ENCODE measurements around the gene TGFB3. TPM values are rescaled to one million over a fixed set of nuclear protein-coding genes. Genes with fewer than 3 reads are reported as not detected.

TGFB3 gene
- total RNA-seq, 3 donors from 2014 or later (not counting 1 experiment from before 2014, with no cell fraction given): 10.6 to 12.8 (median 12.3) TPM

DNA sequence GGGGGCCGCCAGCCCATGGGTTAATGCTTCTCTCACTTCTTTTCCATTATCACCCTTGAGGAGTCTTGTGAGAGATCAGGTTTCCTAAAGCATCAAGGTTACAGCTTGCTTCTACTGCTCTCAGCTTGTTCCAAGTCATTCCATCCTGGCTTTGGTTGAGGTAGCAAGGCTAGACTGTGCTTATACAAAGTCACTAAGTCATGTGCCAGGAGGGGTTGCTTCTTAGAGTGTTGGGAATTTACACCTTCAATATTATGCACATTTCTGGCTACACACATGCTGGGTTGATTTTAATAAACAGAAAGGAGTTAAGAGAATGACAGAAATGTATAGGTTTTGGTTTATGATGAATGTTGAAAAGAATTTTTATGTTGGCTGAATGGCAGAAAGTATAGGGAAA lies 25.6 kb upstream of the TGFB3 start:
- Mint-ChIP-seq H3K4me3 (no peak overlapping the region), H3K27me3 (ENCODE audit: low read depth in 2 of 2) (no peaks in the 10 kb centered on the region), H3K4me1 (no peaks in the 10 kb centered on the region)

DNA sequence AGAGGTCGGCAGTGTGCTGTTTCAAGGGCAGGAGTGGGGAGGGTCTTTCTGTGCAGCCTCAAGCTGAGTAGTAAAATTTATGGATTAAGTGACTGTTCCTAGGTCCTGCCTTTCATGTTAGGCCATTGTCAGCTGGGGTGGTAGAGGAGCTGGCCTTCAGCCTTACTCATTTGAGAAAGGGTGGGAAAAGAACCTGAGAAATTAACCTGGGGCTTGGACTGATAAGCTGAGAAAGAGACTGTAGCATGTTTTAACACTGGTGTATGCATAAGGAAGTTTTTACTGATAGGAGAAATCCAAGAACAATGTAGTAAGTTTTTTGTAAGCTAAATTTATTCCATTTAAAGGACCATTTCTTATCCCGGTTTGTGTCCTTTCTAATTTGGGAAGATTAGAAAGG lies 24.5 kb upstream of the TGFB3 start:
- DNase-seq (no peak), ATAC-seq (no peak)
- Histone ChIP-seq H3K4me1 (ENCODE audit: control insufficient read depth, insufficient read depth, low read length) (no peaks in the 10 kb centered on the region), H3K4me3 (ENCODE audit: low read length) (no peak overlapping the region), H3K9me3 (ENCODE audit: control insufficient read depth, insufficient read depth, low read length) (no peaks in the 10 kb centered on the region), H3K27ac (ENCODE audit: low read length) (no peak overlapping the region), H3K27me3 (ENCODE audit: control insufficient read depth, insufficient read depth, low read length) (no peaks in the 10 kb centered on the region), H3K36me3 (ENCODE audit: control insufficient read depth, insufficient read depth, low read length) (peaks cover 9% of the 10 kb centered on the region)
- H3K4me3 Mint-ChIP-seq: no peak overlapping the region
- intact Hi-C loops (cut with micrococcal nuclease): no loop called here
- H3K9me3 Mint-ChIP-seq: peaks cover 0 to 3% of the 10 kb centered on the region in 2 donors
- WGBS (ENCODE audit: insufficient coverage): 97% methylated on average over 1 of the region's 2 CpGs
- H3K36me3 Mint-ChIP-seq: peaks cover 22% of the 10 kb centered on the region
- TF ChIP-seq, protein P1, sequence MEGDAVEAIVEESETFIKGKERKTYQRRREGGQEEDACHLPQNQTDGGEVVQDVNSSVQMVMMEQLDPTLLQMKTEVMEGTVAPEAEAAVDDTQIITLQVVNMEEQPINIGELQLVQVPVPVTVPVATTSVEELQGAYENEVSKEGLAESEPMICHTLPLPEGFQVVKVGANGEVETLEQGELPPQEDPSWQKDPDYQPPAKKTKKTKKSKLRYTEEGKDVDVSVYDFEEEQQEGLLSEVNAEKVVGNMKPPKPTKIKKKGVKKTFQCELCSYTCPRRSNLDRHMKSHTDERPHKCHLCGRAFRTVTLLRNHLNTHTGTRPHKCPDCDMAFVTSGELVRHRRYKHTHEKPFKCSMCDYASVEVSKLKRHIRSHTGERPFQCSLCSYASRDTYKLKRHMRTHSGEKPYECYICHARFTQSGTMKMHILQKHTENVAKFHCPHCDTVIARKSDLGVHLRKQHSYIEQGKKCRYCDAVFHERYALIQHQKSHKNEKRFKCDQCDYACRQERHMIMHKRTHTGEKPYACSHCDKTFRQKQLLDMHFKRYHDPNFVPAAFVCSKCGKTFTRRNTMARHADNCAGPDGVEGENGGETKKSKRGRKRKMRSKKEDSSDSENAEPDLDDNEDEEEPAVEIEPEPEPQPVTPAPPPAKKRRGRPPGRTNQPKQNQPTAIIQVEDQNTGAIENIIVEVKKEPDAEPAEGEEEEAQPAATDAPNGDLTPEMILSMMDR (IDR thresholded peaks at IDR 0.05): no peak
- no peaks in the 10 kb centered on the region for H3K4me1 Mint-ChIP-seq
- no peak overlapping the region for H3K27ac Mint-ChIP-seq
- H3K27me3 Mint-ChIP-seq (ENCODE audit: low read depth in 2 of 2): no peaks in the 10 kb centered on the region

More for the DNA sequence above, 25.6 kb upstream of the TGFB3 start:
- Mint-ChIP-seq H3K9me3 (peaks cover 0 to 3% of the 10 kb centered on the region in 2 donors), H3K27ac (no peak overlapping the region), H3K36me3 (peaks cover 22% of the 10 kb centered on the region)
- TF ChIP-seq, protein P1 (IDR thresholded peaks at IDR 0.05): no peak
- Histone ChIP-seq H3K9me3 (ENCODE audit: control insufficient read depth, insufficient read depth, low read length) (no peaks in the 10 kb centered on the region), H3K36me3 (ENCODE audit: control insufficient read depth, insufficient read depth, low read length) (peaks cover 9% of the 10 kb centered on the region), H3K4me1 (ENCODE audit: control insufficient read depth, insufficient read depth, low read length) (no peaks in the 10 kb centered on the region), H3K27ac (ENCODE audit: low read length) (no peak overlapping the region), H3K27me3 (ENCODE audit: control insufficient read depth, insufficient read depth, low read length) (no peaks in the 10 kb centered on the region), H3K4me3 (ENCODE audit: low read length) (no peak overlapping the region)
- ATAC-seq (no peak), DNase-seq (no peak)
- WGBS (ENCODE audit: insufficient coverage): 100% methylated on average over 1 of the region's 1 CpG
- intact Hi-C loops (cut with micrococcal nuclease): no loop called here

DNA sequence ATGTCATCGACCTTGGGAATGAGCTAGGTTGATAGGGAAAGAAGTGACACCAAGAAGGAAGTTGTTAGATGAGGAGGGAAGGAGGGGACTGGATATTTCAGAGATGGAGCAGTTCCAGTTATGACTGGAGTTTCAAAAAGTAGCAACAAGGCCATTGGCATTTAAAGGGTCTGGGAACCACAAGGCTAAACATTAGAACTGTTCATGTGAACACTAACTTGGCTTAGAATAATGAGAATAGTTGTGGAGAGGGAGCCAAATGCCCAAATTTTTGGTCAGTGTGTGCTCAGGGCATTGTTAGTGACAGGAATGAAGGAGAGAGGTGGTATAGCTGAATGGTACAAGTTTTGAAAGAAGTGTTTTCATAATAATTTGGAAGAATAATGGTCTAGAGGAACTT lies 20.6 kb upstream of the TGFB3 start:
- H3K4me3 ChIP-seq (ENCODE audit: low read length): no peak overlapping the region
- intact Hi-C loops (cut with micrococcal nuclease): no loop called here
- TF ChIP-seq, protein P1 (IDR thresholded peaks at IDR 0.05): no peak
- peaks cover 14% of the 10 kb centered on the region for H3K36me3 ChIP-seq (ENCODE audit: control insufficient read depth, insufficient read depth, low read length)
- H3K9me3 ChIP-seq (ENCODE audit: control insufficient read depth, insufficient read depth, low read length): no peaks in the 10 kb centered on the region
- no peak for DNase-seq
- no peak overlapping the region for H3K27ac Mint-ChIP-seq
- no peak overlapping the region for H3K27ac ChIP-seq (ENCODE audit: low read length)
- peaks cover 22% of the 10 kb centered on the region for H3K36me3 Mint-ChIP-seq
- ATAC-seq: no peak
- no peaks in the 10 kb centered on the region for H3K4me1 Mint-ChIP-seq
- no peaks in the 10 kb centered on the region for H3K4me1 ChIP-seq (ENCODE audit: control insufficient read depth, insufficient read depth, low read length)
- 88% methylated on average over 1 of the region's 1 CpG for WGBS (ENCODE audit: insufficient coverage)
- no peak overlapping the region for H3K4me3 Mint-ChIP-seq
- H3K27me3 Mint-ChIP-seq (ENCODE audit: low read depth in 2 of 2): no peaks in the 10 kb centered on the region
- peaks cover 0 to 3% of the 10 kb centered on the region in 2 donors for H3K9me3 Mint-ChIP-seq
- H3K27me3 ChIP-seq (ENCODE audit: control insufficient read depth, insufficient read depth, low read length): no peaks in the 10 kb centered on the region

DNA sequence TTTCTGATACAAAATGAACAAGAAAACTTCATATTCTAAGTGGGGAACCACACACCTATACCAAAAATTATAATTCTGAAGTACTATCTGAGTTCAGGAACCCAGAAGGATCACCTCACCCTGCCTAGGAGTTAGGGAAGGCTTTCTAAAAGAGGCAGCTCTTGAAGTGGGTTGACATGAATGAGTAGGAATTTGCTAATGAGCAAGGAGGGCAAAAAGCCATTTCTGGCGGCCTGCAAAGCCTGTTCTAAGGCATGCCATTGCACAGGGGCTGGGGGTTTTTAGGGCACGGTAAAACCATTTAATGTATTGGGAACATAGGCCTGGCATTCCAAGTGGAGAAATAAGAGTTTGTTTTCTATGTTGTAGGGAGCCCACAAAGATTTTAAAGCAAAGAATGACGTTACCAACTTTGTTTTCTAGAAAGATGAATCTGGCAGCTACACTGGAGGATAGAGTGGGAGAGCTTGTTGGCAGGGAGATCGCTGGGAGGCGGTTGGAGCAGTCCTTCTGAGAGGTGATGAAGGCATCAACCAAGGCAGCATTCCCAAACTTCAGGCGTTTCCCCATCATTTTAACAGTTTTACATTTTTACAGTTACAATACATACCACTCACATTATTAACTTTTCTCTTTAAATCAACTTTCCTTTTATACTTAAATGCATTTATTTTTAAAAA lies 17.9 kb upstream of the TGFB3 start:
- H3K9me3 ChIP-seq (ENCODE audit: control insufficient read depth, insufficient read depth, low read length): no peaks in the 10 kb centered on the region
- H3K36me3 ChIP-seq (ENCODE audit: control insufficient read depth, insufficient read depth, low read length): peaks cover 15% of the 10 kb centered on the region
- Mint-ChIP-seq H3K4me1 (no peaks in the 10 kb centered on the region), H3K9me3 (peaks cover 0 to 3% of the 10 kb centered on the region in 2 donors), H3K36me3 (peaks cover 20% of the 10 kb centered on the region), H3K27me3 (ENCODE audit: low read depth in 2 of 2) (no peaks in the 10 kb centered on the region), H3K27ac (no peak overlapping the region), H3K4me3 (no peak overlapping the region)
- DNase-seq (no peak), ATAC-seq (no peak)
- H3K27ac ChIP-seq (ENCODE audit: low read length): no peak overlapping the region
- WGBS (ENCODE audit: insufficient coverage): 94% methylated on average over 6 of the region's 6 CpGs
- TF ChIP-seq, protein P1 (IDR thresholded peaks at IDR 0.05): no peak
- intact Hi-C loops (cut with micrococcal nuclease): no loop called here
- H3K27me3 ChIP-seq (ENCODE audit: control insufficient read depth, insufficient read depth, low read length): no peaks in the 10 kb centered on the region
- H3K4me1 ChIP-seq (ENCODE audit: control insufficient read depth, insufficient read depth, low read length): no peaks in the 10 kb centered on the region
- H3K4me3 ChIP-seq (ENCODE audit: low read length): no peak overlapping the region
